Fibroblast of mammary gland (primary cell): ENCODE results near the gene TTC22.

Experiments
- DNase-seq: peaks from one replicate; pipeline ENCODE4 v3.0.0-alpha.2; 2010; ENCODE audit warnings: low read depth
- H3K4me3 ChIP-seq: 2 replicates; pipeline ENCODE4 v1.5.1; 2011; ENCODE audit warnings: low read depth, mild to moderate bottlenecking, low read length, moderate library complexity; ENCODE audit not compliant: control insufficient read depth
- TF ChIP-seq, protein P1 (sequence below): conservative IDR thresholded peaks from 2 replicates; pipeline ENCODE4 v1.5.1; 2011; ENCODE audit warnings: low read depth, low read length, inconsistent platforms; ENCODE audit not compliant: control insufficient read depth, insufficient read depth

Gene TTC22

DNA sequence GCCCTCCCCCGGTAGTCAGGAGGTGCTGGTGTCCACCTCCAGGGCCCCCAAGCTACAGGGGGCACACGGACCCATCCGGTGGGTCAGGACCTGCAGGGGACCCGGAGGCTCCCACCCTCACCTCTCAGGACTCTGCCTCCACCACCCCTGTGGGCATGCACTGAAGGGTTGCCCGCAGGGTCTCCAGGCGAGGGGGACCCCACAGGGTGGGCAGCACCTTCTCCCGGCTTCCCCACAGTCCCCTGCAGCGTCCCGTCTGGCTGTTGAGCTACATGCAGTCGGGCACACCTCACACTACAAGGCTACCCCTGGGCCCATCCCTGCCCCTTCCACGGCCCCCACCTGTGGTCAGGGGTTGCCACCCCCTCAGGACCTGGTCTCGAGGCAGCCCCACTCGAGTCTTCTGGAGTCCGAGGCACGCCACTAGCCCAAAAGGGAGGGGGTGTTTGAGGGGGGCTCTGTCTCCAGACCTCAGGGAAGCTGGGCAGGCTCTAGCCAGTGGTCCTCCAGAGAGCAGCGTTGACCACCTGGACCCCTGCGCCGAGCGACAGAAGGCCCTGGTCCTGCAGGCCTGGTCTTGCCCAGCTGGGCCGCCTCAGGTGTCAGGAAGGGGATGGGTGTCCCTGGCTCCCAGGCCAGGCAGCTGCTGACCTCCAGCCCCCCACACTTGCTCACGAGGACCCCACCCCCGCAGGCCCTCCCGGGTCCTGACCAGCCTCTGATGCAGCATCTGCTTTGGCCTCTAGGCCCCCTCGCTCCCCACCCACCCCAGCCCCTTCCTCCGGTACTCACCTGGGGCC lies 46.4 kb downstream of the TTC22 start:
- TF ChIP-seq, protein P1, sequence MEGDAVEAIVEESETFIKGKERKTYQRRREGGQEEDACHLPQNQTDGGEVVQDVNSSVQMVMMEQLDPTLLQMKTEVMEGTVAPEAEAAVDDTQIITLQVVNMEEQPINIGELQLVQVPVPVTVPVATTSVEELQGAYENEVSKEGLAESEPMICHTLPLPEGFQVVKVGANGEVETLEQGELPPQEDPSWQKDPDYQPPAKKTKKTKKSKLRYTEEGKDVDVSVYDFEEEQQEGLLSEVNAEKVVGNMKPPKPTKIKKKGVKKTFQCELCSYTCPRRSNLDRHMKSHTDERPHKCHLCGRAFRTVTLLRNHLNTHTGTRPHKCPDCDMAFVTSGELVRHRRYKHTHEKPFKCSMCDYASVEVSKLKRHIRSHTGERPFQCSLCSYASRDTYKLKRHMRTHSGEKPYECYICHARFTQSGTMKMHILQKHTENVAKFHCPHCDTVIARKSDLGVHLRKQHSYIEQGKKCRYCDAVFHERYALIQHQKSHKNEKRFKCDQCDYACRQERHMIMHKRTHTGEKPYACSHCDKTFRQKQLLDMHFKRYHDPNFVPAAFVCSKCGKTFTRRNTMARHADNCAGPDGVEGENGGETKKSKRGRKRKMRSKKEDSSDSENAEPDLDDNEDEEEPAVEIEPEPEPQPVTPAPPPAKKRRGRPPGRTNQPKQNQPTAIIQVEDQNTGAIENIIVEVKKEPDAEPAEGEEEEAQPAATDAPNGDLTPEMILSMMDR, result no peak
- no peak overlapping the region for H3K4me3 ChIP-seq
- no peak for DNase-seq

DNA sequence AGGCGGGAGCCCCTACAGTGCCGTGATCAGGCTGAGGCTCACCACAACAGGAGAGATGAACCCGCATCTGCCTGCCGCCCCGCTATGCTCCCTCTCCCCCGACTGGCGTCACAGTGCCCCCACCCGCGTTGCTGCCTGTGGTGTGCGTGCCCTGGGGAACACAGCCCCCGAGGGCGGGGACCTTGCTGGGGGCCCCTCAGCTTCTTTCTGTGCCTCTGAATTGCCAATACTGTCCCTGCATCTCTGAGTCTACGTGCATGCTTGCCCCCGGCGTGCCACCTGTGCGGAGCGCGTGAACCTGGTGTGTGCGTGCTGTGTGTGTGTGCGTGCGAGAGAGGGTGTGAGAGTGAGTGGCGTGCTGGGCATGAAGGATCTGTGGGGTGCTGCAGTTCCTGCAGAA lies 47.1 kb downstream of the TTC22 start:
- TF ChIP-seq, protein P1, result no peak
- no peak overlapping the region for H3K4me3 ChIP-seq
- no peak for DNase-seq

DNA sequence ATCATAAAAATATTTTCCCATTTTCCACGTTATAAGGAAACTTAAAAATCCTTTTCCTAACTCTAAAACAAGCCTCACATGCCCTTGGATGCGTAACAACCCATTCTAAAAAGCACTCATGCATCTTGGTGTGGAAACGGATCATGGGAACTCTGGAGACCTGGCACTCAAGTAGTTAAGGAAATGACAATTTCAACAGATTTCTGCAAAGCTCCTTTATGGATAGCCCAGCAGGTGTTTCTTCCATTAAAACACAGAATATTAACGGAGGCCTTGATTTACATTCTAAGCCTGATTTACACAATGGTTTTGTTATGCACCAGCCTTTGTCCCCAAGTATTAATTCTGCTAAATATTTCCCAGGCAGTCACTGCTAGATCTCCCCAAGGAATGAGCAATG lies 49.7 kb downstream of the TTC22 start:
- no peak for DNase-seq
- no peak overlapping the region for H3K4me3 ChIP-seq
- TF ChIP-seq, protein P1, result no peak

DNA sequence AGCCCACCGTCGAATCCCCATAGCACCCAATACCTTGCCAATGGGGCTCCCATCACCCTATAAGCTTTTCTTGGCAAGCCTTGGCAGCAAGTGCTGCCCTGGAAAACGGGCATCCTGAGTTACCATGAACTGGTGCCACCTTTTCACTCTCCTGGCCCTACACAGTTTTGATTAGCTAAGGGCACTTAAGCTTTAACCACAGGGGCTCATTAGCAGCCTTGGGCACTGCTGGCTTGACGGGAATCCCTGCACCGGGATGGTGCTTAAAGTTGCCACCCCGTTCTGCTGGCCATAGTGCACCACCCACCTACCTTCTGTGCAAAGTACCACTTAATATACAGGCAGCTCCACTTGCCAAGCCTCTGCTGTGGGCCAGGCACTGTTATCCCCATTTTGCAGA lies 50.5 kb downstream of the TTC22 start:
- no peak for DNase-seq
- H3K4me3 ChIP-seq, result no peak overlapping the region
- TF ChIP-seq, protein P1, result no peak

DNA sequence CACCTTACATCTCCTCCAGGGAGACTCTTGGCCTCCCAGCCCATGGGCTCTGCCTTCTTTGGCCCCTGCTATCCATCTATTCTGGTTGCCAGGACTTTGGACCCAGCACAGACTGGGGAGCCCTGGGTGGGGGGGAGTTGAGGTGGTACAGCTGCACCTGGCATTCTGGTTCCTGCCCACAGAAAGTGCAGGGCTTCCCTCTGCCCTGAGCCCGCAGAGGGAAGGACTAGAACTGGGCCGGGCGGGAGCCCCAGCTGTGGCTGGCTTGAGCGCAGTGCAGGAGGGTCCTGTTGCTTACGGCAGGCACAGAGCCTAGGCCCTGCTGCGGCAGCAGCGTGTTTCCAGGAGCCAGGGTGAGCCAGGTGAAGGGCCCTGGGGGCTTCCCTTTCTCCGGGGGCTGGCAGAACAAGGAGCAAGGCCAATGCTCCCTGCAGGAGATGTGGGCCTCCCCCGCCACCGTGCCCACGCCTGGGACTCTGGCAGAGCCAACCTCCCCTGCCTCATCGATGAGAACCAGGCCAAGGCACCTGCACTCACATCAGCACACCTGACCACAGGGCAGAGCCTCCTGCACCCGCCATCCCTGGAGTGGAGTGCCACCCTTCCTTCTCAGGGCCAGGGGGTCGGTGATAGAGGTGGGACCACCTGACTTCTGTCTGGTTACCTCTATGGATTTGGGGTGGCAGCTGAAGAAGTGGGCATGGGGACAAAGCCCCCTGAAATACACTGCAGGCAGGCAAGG lies 52.9 kb downstream of the TTC22 start:
- DNase-seq, result no peak
- TF ChIP-seq, protein P1, result no peak

DNA sequence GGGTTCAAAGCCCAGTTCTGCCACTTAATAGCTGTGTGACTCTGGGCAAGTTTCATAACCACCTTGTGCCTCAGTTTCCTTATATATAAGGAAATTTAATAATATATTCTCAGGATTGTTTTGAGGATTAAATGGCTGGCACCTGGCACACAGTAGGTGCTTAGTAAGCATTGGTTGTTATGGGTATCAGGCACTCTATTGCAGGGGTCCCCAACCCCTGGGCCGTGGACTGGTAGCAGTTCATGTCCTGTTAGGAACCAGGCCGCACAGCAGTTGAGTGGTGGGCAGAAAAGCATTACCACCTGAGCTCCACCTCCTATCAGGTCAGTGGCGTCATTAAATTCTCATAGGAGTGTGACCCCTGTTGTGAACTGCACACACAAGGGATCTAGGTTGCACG lies 55.3 kb downstream of the TTC22 start:
- TF ChIP-seq, protein P1, result no peak
- DNase-seq, result no peak
- no peak overlapping the region for H3K4me3 ChIP-seq

More for the DNA sequence above, 52.9 kb downstream of the TTC22 start:
- H3K4me3 ChIP-seq, result no peak overlapping the region
